ENCODE data around the gene LRRC3. TPM values are rescaled to one million over a fixed set of nuclear protein-coding genes. Genes with fewer than 3 reads are reported as not detected.

The LRRC3 gene
- polyA plus RNA-seq, 1 experiment = 0.59 TPM

DNA sequence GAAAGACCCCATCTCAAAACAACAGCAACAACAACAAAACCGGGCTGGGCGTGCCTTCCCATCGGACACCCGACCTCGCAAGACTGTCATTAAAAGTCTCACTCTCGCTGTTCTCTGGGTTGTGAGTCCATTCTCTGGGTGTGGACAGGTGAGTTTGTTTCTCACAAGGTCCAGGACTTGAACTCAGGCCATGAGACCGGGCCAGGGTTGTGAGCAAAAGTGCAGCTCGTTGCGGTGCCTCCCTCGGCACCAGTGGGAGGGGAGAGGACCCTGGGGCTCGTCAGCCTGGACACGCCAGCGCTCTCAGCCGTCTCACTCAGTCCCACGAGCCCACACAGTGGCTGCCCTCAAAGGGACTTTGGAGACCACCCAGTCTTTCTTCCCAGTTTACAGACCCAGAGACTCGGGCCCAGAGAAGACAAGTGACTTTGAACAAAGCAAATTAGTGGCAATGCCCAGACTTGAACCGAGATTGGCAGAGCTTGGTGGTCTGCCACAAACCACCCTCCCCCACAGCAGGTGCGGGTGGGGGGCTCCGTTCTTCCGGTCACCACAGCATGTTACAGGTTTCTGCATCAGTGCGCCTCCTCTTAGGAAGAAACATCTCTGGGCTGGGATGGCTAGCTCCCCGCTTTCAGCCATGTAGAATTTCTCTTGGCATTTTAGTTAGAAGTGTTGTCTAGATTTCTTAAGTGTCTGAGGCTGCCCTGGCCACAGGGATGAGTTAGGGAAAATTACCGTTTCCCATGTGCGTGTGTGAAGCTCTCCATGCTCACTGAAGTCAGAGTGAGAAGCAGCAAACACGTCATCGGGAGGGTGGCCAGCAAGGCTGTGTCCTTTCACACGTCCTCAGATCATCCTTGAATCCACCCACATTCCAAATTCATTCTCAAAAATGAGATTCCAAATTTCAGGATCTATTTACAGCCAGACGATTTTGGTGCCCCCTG is 28.3 kb downstream of the LRRC3 start:
- CTCF ChIA-PET = interaction anchor here (1.2 kb wide), 1 partner anchor 12 kb away, joined by 5 read pairs; no protein-coding TSS in a partner anchor
- TF ChIP-seq, protein P1, sequence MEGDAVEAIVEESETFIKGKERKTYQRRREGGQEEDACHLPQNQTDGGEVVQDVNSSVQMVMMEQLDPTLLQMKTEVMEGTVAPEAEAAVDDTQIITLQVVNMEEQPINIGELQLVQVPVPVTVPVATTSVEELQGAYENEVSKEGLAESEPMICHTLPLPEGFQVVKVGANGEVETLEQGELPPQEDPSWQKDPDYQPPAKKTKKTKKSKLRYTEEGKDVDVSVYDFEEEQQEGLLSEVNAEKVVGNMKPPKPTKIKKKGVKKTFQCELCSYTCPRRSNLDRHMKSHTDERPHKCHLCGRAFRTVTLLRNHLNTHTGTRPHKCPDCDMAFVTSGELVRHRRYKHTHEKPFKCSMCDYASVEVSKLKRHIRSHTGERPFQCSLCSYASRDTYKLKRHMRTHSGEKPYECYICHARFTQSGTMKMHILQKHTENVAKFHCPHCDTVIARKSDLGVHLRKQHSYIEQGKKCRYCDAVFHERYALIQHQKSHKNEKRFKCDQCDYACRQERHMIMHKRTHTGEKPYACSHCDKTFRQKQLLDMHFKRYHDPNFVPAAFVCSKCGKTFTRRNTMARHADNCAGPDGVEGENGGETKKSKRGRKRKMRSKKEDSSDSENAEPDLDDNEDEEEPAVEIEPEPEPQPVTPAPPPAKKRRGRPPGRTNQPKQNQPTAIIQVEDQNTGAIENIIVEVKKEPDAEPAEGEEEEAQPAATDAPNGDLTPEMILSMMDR (IDR thresholded peaks at IDR 0.05; ENCODE audit: insufficient read depth, low read depth, low read length) = no peak
- Histone ChIP-seq H3K36me3 (ENCODE audit: control insufficient read depth, insufficient read depth, low read length) (no peaks in the 10 kb centered on the region), H3K4me3 (ENCODE audit: low read depth, low read length) (no peak overlapping the region), H3K27me3 (ENCODE audit: control insufficient read depth, insufficient read depth, low read length) (no peaks in the 10 kb centered on the region)
- DNase-seq (ENCODE audit: low read depth) = no peak
- POLR2A ChIA-PET = no interaction called here

DNA sequence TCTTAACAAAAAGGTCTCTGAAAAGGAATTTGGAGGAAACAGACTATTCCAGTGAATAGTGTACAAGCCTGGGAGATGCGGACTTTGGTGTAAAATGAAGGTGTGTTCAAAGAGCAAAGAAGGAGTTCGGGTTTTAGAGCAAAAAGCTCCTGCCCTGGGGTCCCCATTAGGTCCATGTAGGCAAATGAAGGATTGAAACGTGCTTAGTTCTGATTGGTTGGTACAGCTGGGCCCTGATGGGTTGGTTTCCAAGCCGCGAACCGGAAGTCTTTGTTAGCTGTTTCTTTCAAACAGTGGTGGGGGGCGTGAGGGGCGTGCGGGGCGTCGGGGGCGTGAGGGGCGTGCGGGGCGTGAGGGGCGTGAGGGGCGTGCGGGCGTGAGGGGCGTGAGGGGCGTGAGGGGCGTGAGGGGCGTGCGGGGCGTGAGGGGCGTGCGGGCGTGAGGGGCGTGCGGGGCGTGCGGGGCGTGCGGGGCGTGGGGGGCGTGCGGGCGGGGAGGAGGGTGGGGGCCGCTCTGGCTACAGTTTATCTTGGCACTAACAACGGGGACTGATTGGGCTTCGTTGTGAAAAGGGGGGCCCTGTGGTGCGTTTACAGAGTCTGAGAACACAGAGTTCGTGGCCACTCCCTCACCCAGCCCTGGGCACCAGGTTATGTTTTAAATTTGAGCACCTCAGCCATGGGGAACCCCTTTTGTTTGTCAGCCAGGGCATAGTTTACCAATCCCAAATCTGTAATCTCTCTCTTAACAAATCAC is 29.4 kb downstream of the LRRC3 start:
- no peaks in the 10 kb centered on the region for H3K36me3 ChIP-seq (ENCODE audit: control insufficient read depth, insufficient read depth, low read length)
- no peak for DNase-seq (ENCODE audit: low read depth)
- no peak overlapping the region for H3K4me3 ChIP-seq (ENCODE audit: low read depth, low read length)
- ChIA-PET CTCF (interaction anchor here (1.2 kb wide), 1 partner anchor 11 kb away, joined by 5 read pairs; no protein-coding TSS in a partner anchor), POLR2A (no interaction called here)
- TF ChIP-seq, protein P1 (IDR thresholded peaks at IDR 0.05; ENCODE audit: insufficient read depth, low read depth, low read length) = no peak
- no peaks in the 10 kb centered on the region for H3K27me3 ChIP-seq (ENCODE audit: control insufficient read depth, insufficient read depth, low read length)

DNA sequence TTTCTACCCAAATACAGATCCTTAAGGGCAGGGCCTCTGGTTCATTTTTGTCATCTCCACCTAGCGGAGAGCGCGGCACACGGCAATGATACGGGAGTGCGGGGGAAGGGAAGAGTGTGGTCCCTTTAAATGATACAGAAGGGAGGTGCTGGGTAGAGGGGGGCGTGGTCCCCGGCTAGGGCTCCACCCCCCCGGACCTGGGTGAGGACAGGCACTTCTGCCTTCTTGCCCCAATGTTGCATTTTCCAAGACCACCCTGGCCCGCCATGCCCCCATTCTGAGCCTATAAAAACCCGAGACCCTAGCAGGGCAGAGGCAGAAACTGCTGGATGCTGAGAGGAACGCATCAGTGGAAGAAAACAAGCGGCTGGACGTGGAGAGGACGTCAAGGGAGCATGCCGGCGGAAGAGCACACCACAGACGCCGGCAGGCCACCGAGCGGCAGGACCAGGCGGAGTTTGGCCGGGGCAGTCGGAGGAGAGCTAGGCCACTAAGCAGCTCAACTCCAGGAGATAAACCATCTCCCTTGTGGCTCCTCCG is 30.0 kb downstream of the LRRC3 start:
- H3K4me3 ChIP-seq (ENCODE audit: low read depth, low read length) = no peak overlapping the region
- ChIA-PET CTCF (no interaction called here), POLR2A (no interaction called here)
- TF ChIP-seq, protein P1 (IDR thresholded peaks at IDR 0.05; ENCODE audit: insufficient read depth, low read depth, low read length) = peak; percentile 12; the same call in 1 of the 2 replicates
- no peak for DNase-seq (ENCODE audit: low read depth)
- no peaks in the 10 kb centered on the region for H3K36me3 ChIP-seq (ENCODE audit: control insufficient read depth, insufficient read depth, low read length)
- no peaks in the 10 kb centered on the region for H3K27me3 ChIP-seq (ENCODE audit: control insufficient read depth, insufficient read depth, low read length)

DNA sequence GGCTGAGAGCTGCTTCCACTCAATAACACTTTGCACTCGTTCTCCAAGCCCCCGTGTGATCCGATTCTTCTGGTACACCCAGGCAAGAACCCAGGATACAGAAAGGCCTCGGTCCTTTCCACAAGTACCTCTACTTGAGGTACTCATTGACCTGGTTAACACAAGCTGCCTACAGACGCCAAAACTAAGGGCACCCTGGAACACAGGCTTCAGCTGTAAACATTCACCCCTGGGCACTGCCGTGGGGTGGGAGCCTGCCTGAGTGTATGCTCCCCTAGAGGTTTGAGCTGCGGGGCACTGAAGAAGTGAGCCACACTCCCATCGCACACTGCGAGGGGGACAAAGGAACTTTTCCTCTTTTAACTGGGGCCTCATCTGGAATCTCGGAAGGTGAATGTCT is 30.5 kb downstream of the LRRC3 start:
- ChIA-PET POLR2A (no interaction called here), CTCF (no interaction called here)
- no peaks in the 10 kb centered on the region for H3K36me3 ChIP-seq (ENCODE audit: control insufficient read depth, insufficient read depth, low read length)
- no peak overlapping the region for H3K4me3 ChIP-seq (ENCODE audit: low read depth, low read length)
- TF ChIP-seq, protein P1 (IDR thresholded peaks at IDR 0.05; ENCODE audit: insufficient read depth, low read depth, low read length) = no peak
- H3K27me3 ChIP-seq (ENCODE audit: control insufficient read depth, insufficient read depth, low read length) = no peaks in the 10 kb centered on the region
- DNase-seq (ENCODE audit: low read depth) = no peak

DNA sequence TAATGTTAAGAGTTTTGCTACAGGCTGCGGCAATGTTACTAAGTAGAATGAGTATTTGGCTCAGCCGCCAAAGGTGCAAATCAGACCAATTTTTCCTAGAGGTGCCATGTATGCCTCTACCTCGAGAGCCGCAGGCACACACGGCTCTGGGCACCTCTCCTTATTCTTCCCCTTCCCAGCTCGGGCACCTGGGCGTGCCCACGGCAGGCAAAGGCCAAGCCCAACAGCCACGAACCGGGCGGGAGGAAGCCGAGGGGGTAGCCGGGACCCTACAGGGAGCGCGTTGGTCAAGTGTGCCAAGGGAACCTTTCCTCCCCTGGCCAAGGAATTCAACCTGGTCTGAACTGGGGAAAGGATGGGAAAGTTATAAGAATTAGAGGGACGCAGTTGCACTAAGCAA is 31.0 kb downstream of the LRRC3 start:
- H3K4me3 ChIP-seq (ENCODE audit: low read depth, low read length) = no peak overlapping the region
- no peak for DNase-seq (ENCODE audit: low read depth)
- ChIA-PET CTCF (no interaction called here), POLR2A (no interaction called here)
- no peaks in the 10 kb centered on the region for H3K36me3 ChIP-seq (ENCODE audit: control insufficient read depth, insufficient read depth, low read length)
- TF ChIP-seq, protein P1 (IDR thresholded peaks at IDR 0.05; ENCODE audit: insufficient read depth, low read depth, low read length) = no peak
- H3K27me3 ChIP-seq (ENCODE audit: control insufficient read depth, insufficient read depth, low read length) = no peaks in the 10 kb centered on the region
